HT-29 (cell line): ENCODE data around the gene CDK12. TPM values are rescaled to one million over a fixed set of nuclear protein-coding genes. Genes with fewer than 3 reads are reported as not detected.
A peak's percentile ranks its signal among the peaks of the same experiment; 100 is the strongest.
"Not testable (repeated sequence)": the region's sequence is repeated elsewhere in the genome, so short reads cannot be mapped to it uniquely, and the experiment has no call there.

Experiments
- DNase-seq: peaks from one replicate; pipeline ENCODE4 v3.0.0-alpha.2; 2015; ENCODE audit warnings: low spot score
- total RNA-seq: library from RNA; depleted of rRNA; stranded (reverse); fragments of >200 nt; shearing (Covaris generic); gene quantifications from 2 replicates; pipeline ENCODE4 v1.2.3, GENCODE V29; 2014

CDK12 gene
- total RNA-seq, 1 experiment from 2014 or later: 53.5 TPM

- not testable (repeated sequence) for DNase-seq
Observed at GRCh38 chr17:39496921-39497320, 35.6 kb downstream of the CDK12 start.

DNA sequence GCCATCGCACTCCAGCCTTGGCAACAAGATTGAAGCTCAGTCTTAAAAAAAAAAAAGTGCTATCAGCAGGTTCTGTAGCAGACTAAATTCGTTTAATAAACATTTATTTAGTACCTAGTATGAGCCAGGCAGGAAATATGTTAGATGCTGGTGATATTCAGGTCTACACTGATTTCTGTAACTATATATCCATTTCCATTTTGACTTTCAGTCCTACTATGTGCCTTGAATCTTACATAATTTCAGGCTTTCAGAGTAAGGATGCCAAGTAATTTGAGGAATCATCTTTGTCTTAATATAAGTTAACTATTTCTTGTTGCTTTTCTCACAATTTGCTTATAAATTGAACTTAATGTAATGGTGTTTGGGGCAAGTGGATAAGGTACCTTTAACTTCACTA, 46.2 kb downstream of the CDK12 start:
- DNase-seq: no peak

- DNase-seq: no peak
Observed at GRCh38 chr17:39508987-39509386, 47.7 kb downstream of the CDK12 start.

- DNase-seq: no peak
Observed at GRCh38 chr17:39513309-39513708, 52.0 kb downstream of the CDK12 start.

- no peak for DNase-seq
Observed at GRCh38 chr17:39513915-39514314, 52.6 kb downstream of the CDK12 start.

- DNase-seq: no peak
Observed at GRCh38 chr17:39517224-39517623, 55.9 kb downstream of the CDK12 start.

DNA sequence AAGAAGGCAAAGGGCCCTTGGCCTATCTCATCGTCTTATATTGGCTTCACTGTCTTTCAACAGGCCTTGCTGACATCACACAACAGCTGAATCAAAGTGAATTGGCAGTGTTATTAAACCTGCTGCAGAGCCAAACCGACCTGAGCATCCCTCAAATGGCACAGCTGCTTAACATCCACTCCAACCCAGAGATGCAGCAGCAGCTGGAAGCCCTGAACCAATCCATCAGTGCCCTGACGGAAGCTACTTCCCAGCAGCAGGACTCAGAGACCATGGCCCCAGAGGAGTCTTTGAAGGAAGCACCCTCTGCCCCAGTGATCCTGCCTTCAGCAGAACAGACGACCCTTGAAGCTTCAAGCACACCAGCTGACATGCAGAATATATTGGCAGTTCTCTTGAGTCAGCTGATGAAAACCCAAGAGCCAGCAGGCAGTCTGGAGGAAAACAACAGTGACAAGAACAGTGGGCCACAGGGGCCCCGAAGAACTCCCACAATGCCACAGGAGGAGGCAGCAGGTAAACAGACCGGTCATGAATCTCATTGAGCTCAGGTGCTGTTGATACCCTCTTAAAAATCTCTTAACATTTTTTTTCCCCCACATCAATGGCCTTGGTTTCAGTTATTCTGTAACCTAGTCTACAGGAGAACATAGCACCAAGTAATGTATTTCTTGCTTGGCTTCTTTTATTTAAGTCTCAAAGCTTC, 64.7 kb downstream of the CDK12 start:
- DNase-seq: no peak

GRCh38 chr17:39527220-39527813, 66.0 kb downstream of the CDK12 start:
- peak; percentile 70 for DNase-seq

DNA sequence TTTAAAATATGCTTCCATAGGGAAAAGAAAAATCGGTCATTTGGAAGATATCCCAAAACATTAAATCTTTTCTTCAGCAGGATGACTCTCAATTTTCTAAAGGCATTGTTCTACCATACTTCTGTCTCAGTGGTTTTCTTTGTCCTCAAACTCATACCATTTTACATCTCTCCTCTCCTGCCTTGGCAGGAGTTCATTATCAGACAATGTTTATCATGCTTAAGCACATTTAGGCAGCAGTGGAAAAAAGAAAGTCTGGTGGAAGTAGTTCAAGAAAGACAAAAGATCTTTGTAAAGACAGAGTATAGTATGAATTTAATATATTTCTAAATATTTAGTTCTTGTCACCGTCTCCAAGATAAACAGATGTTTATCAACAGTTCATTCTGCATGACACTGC, 68.2 kb downstream of the CDK12 start:
- DNase-seq: no peak

GRCh38 chr17:39530513-39530912, 69.2 kb downstream of the CDK12 start:
- DNase-seq: no peak

DNA sequence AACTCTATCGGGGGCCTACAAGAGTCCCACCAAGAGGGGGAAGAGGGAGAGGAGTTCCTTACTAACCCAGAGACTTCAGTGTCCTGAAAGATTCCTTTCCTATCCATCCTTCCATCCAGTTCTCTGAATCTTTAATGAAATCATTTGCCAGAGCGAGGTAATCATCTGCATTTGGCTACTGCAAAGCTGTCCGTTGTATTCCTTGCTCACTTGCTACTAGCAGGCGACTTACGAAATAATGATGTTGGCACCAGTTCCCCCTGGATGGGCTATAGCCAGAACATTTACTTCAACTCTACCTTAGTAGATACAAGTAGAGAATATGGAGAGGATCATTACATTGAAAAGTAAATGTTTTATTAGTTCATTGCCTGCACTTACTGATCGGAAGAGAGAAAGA, 70.0 kb downstream of the CDK12 start:
- DNase-seq: no peak

DNA sequence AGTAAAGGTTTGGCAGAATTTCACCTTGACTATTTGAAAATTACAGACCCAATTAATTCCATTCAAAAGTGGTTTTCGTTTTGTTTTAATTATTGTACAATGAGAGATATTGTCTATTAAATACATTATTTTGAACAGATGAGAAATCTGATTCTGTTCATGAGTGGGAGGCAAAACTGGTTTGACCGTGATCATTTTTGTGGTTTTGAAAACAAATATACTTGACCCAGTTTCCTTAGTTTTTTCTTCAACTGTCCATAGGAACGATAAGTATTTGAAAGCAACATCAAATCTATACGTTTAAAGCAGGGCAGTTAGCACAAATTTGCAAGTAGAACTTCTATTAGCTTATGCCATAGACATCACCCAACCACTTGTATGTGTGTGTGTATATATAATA, 72.6 kb downstream of the CDK12 start:
- peak; percentile 52 for DNase-seq

GRCh38 chr17:39534768-39535405, 73.6 kb downstream of the CDK12 start:
- DNase-seq: no peak

- no peak for DNase-seq
Observed at GRCh38 chr17:39536468-39536867, 75.2 kb downstream of the CDK12 start.

- DNase-seq: not testable (repeated sequence)
Observed at GRCh38 chr17:39537364-39537763, 76.1 kb downstream of the CDK12 start.

GRCh38 chr17:39538866-39539265, 77.6 kb downstream of the CDK12 start:
- DNase-seq: no peak

- DNase-seq: no peak
Observed at GRCh38 chr17:39540611-39541010, 79.3 kb downstream of the CDK12 start.

DNA sequence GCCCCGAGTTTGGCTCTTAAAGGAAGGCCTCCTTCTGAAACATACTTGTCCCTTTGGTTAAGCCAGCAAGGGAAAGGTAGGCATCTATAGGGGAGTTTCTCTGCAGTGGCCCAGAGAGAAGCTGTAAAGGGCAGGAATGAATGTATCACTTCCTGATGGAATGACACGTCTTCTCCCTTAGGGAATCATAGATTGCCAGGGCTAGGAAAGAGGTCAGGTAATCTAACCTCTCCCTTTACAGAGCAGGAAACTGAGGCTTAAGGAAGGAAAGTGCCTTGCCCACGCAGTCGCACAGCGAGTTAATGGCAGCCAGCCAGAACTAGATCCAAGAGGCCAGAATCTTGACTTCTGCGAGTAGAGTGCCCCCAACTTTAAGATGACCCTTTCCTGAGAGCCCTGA, 80.4 kb downstream of the CDK12 start:
- DNase-seq: no peak

- no peak for DNase-seq
Observed at GRCh38 chr17:39543176-39543575, 81.9 kb downstream of the CDK12 start.

- DNase-seq: peak; percentile 16
Observed at GRCh38 chr17:39543664-39544063, 82.4 kb downstream of the CDK12 start.

DNA sequence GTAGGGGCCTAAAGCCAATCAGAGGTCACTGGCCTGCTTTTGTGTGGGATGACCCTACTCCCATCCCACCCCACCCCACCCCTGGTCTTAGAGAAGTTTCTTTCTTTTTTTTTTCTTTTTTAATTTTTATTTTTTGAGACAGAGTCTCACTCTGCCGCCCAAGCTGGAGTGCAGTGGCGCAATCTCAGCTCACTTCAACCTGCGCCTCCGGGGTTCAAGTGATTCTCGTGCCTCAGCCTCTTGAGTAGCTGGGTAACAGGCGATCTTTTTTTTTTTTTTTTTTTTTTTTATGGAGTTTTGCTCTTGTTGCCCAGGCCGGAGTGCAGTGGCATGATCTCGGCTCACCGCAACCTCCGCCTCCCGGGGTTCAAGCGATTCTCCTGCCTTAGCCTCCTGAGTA, 83.1 kb downstream of the CDK12 start:
- not testable (repeated sequence) for DNase-seq

- peak; percentile 84 for DNase-seq
Observed at GRCh38 chr17:39547713-39548478, 86.6 kb downstream of the CDK12 start.
